Pancreas (tissue), 10 donors: ENCODE results near the gene CHMP4A. TPM values are rescaled to one million over a fixed set of nuclear protein-coding genes. Genes with fewer than 3 reads are reported as not detected.
"Not testable (repeated sequence)": the region's sequence is repeated elsewhere in the genome, so short reads cannot be mapped to it uniquely, and the experiment has no call there.

Source experiments
- ATAC-seq, 4 donors: fragments of 200-7000 bp; cut with Tn5 transposase; one replicate each; pipeline versions ENCODE4 v1.8.0 to v1.9.1; 2020; ENCODE audit warnings: mild to moderate bottlenecking in 4 of 4, moderate library complexity in 4 of 4
- DNase-seq, 6 donors: peaks; one replicate each; pipeline ENCODE4 v3.0.0-alpha.2; 2020
- FAIRE-seq: peaks from 2 replicates; lab custom pipeline; 2012; peaks lifted over from hg19 to GRCh38; lab: Jason Lieb, UNC
- H3K27ac ChIP-seq, 4 donors: fragments of 200-600 bp; sonication (generic); 1 replicate in 3 of 4; 2 replicates in 1 of 4; pipeline versions ENCODE4 v1.5.0 to v1.8.0; 2020
- H3K27me3 ChIP-seq, 4 donors: fragments of 200-600 bp; one replicate each; pipeline ENCODE4 v1.8.0; 2021
- H3K36me3 ChIP-seq, 3 donors: fragments of 200-600 bp; sonication (generic) in 1 of 3; one replicate each; pipeline versions ENCODE4 v1.5.0 to v1.8.0; 2020 to 2021
- H3K4me1 ChIP-seq, 3 donors: fragments of 200-600 bp; one replicate each; pipeline ENCODE4 v1.8.0; 2021
- H3K4me3 ChIP-seq, 4 donors: fragments of 200-600 bp; sonication (generic) in 2 of 4; one replicate each; pipeline versions ENCODE4 v1.5.0 to v1.8.0; 2020 to 2021
- H3K9me3 ChIP-seq, 4 donors: fragments of 200-600 bp; one replicate each; pipeline ENCODE4 v1.8.0; 2021
- WGBS, 2 donors: extraction: QIAGEN DNeasy Blood & Tissue Kit; methylation state at CpG; one replicate each; pipeline ENCODE4 v1.1.7; 2013; 5-methylcytosine and 5-hydroxymethylcytosine counted together
- intact Hi-C, 3 donors: fragments of 100-400 bp; cut with DNase I; formaldehyde crosslinking; loops; one replicate each; pipeline versions ENCODE4 v1.11.1 to v1.14.2; 2022
- polyA plus RNA-seq, 2 donors: library from polyadenylated mRNA; stranded (reverse); fragments of 200-250 nt; gene quantifications; one replicate each; pipeline ENCODE4 v1.2.3, GENCODE V29; 2013
- total RNA-seq, 6 donors: library from RNA; stranded (reverse); fragmentation: NEBNext Ultra II Directional in 4 of 6; extraction: Animal tissue kit (Norgen Biotek cat#: 25700) in 4 of 6; gene quantifications; one replicate each; pipeline versions ENCODE4 v1.2.1 to v1.2.4, GENCODE V29; 2021 to 2023
- TF ChIP-seq, protein P1 (sequence below), 4 donors: fragments of 200-600 bp; sonication (generic) in 3 of 4; IDR thresholded peaks; one replicate each; pipeline versions ENCODE4 v1.5.0 to v1.8.0; 2021; ENCODE audit warnings: antibody characterized with exemption in 4 of 4
- donor health status: healthy with polysubstance abuse.
- donor health status: DM: no; HTN: no; CAD: no; lungs with moderate emphysema.
- donor health status: DM: no; HTN: no; CAD: no.
- donor health status: control.
- donor health status: control.
- donor health status: Bipolar disorder and iron deficiency.
- donor health status: DM: yes; HTN: yes; CAD: no.
- donor health status: DM: no; HTN: no; CAD: no.
- donor health status: DM: no; HTN: no; CAD: no.
- donor health status: DM: yes; HTN: yes; CAD: no.

CHMP4A gene
- total and polyA plus RNA-seq, 8 donors = 16.3 to 79.9 (median 23.5) TPM

DNA sequence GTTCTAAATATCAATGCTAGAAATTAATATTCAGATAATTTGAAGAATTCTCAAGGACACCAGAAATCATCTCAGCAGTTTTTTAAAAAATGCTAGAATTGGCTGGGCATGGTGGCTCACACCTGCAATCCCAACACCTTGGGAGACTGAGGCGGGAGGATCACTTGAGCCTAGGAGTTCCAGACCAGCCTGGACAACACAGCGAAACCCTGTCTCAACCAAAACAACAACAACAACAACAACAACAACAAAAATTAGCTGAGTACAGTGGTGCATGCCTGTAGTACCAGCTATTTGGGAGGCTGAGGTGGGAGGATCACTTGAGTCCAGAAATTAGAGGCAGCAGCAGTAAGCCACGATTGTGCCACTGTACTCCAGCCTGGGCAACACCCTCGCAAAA, 5.8 kb upstream of the CHMP4A start:
- Histone ChIP-seq H3K27ac (no peak overlapping the region), H3K36me3 (no peaks in the 10 kb centered on the region), H3K9me3 (no peaks in the 10 kb centered on the region), H3K4me3 (no peak overlapping the region), H3K27me3 (no peaks in the 10 kb centered on the region), H3K4me1 (peaks cover 0 to 5% (median 0%) of the 10 kb centered on the region in 3 donors)
- FAIRE-seq (no peak), ATAC-seq (no peak), DNase-seq (no peak)
- TF ChIP-seq, protein P1, sequence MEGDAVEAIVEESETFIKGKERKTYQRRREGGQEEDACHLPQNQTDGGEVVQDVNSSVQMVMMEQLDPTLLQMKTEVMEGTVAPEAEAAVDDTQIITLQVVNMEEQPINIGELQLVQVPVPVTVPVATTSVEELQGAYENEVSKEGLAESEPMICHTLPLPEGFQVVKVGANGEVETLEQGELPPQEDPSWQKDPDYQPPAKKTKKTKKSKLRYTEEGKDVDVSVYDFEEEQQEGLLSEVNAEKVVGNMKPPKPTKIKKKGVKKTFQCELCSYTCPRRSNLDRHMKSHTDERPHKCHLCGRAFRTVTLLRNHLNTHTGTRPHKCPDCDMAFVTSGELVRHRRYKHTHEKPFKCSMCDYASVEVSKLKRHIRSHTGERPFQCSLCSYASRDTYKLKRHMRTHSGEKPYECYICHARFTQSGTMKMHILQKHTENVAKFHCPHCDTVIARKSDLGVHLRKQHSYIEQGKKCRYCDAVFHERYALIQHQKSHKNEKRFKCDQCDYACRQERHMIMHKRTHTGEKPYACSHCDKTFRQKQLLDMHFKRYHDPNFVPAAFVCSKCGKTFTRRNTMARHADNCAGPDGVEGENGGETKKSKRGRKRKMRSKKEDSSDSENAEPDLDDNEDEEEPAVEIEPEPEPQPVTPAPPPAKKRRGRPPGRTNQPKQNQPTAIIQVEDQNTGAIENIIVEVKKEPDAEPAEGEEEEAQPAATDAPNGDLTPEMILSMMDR (IDR thresholded peaks at IDR 0.05) = no peak
- intact Hi-C loops = no loop called here
- WGBS, 2 donors = 86 to 94% methylated on average over 3 to 4 of the region's 4 CpGs

DNA sequence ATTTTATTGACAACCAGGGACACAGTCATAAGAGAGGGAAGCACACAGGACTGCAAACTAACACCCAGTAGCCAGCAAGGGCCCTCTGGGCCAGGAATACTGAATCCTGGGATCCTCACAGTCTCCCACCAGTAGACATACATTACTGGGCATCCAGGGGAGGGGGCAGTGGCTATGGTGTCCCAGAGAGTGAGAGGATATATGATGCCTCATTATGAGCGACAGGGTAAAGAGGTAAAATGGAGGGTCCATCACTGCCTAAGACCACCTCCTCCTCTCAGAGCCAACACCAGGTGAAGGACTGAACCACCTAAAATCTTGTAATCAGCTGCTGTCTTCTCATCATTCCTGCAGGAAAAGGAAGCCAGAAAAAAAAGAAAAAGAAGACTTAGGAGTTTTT, 3.6 kb upstream of the CHMP4A start:
- 76 to 94% methylated on average over 1 of the region's 1 CpG for WGBS, 2 donors
- not testable (repeated sequence) for H3K36me3 ChIP-seq

DNA sequence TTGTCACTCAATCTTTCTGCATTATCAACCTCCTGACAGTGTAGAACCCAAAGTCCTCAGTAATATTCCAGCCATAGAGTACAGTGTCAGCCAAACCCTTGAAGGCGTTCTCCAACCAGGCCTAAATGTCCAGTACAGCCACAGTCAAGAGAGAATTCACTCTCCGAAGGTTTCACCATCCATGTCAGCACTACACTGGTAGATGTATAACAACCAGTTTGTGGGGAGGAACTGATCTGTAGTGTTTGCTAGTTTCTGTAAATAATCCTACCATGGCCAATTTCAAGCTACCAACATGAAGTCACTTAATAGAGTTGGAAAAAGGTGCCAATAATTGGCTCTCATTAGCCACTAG, 3.0 kb upstream of the CHMP4A start:
- DNase-seq = no peak
- Histone ChIP-seq H3K9me3 (no peaks in the 10 kb centered on the region), H3K27me3 (no peaks in the 10 kb centered on the region), H3K4me3 (peak overlapping the region in 1 of 4 donors; percentile 67), H3K4me1 (peaks cover 0 to 8% (median 5%) of the 10 kb centered on the region in 3 donors), H3K36me3 (no peaks in the 10 kb centered on the region), H3K27ac (peak overlapping the region; percentile 61 to 89 (median 82))
- no peak for ATAC-seq
- no peak for FAIRE-seq
- WGBS, 2 donors = 67 to 78% methylated on average over 2 of the region's 2 CpGs
- intact Hi-C loops = no loop called here
- TF ChIP-seq, protein P1 (IDR thresholded peaks at IDR 0.05) = no peak

More for the DNA sequence above, 3.6 kb upstream of the CHMP4A start:
- H3K4me3 ChIP-seq, ATAC-seq, intact Hi-C loops, H3K9me3 ChIP-seq, H3K27ac ChIP-seq, DNase-seq, FAIRE-seq, H3K4me1 ChIP-seq, H3K27me3 ChIP-seq: not testable (repeated sequence)

DNA sequence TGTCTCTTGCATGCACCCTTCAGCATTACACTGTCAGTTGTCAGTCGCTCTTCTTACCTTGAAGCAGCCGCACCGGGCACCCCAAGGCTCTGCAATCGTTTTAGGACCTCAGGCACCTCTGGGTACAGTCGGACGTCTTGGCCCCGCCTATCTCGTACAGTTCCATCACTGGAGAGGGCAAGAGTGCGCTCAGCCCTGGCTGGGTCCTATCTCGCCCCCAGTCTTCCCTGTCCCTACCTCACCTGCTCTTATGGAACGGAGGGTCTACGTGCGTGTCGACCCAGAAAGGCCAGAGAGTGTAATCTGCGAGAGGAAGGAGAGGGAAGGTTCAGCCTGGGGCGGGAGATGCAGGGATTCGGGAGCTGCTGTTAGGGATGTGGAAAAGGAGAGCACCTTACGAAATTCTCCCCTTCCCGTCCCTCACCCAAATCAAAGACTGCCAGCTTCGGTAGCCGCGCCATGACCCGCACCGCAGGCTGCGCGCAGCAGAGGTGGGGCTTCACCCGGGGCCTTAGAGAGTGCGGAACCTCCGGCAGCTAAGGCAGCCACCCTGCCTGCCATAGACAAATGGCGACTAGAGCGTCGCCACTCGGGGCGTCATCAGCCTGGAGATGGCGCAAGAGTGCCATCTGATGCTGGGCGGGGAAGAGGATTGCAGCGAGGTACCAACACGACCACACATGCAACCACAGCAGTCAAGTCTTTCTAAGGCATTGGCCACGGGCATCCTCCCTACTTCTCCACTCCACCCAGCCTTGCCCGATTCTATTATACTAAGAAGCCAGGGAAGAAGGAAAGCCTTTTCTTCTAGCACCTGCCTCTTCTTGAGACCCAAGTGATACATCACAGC, 2.4 kb upstream of the CHMP4A start, which contains the start of gene MDP1:
Gene MDP1, minus strand, starts transcription at position 572 of the 850 bp plus-strand sequence. Its CDS starts 111 bp downstream, at position 461.
- no peak for FAIRE-seq

More for the DNA sequence above, 2.4 kb upstream of the CHMP4A start, which contains the start of gene MDP1:
- peak within 1 kb of the TSS; percentile 51 to 68 (median 66) for H3K4me3 ChIP-seq
- peaks cover 0 to under 1% (median 0%) of the 10 kb centered on the region in 3 donors for H3K36me3 ChIP-seq
- H3K27ac ChIP-seq = peak within 1 kb of the TSS; percentile 61 to 89 (median 82)
- DNase-seq (peak; percentile 80 to 88 (median 84)), ATAC-seq (peak; percentile 81 to 89 (median 87))
- H3K9me3 ChIP-seq = no peaks in the 10 kb centered on the region
- WGBS, 2 donors = 0 to 1% methylated on average over 36 to 40 of the region's 40 CpGs
- TF ChIP-seq, protein P1 (IDR thresholded peaks at IDR 0.05) = no peak
- H3K27me3 ChIP-seq = no peaks in the 10 kb centered on the region
- intact Hi-C loops = no loop called here
- H3K4me1 ChIP-seq = peaks cover 0 to 8% (median 5%) of the 10 kb centered on the region in 3 donors
